GM23248 (cell line): ENCODE results near the gene CCDC167.

Experiments
- EZH2 ChIP-seq: fragments of 200-600 bp; sonication (generic); IDR thresholded peaks from 2 replicates; pipeline ENCODE4 v1.6.1; 2018; ENCODE audit warnings: antibody characterized with exemption, mild to moderate bottlenecking; ENCODE audit not compliant: insufficient read depth, poor library complexity, severe bottlenecking
- EZH2phosphoT487 ChIP-seq: fragments of 200-600 bp; sonication (generic); IDR thresholded peaks from 2 replicates; pipeline ENCODE4 v1.6.1; 2018; ENCODE audit warnings: antibody characterized with exemption, moderate library complexity, mild to moderate bottlenecking, low read depth; ENCODE audit not compliant: insufficient read depth

GRCh38 chr6:37501632-37502491 lies 2.2 kb upstream of the CCDC167 start:
- TF ChIP-seq EZH2 (no peak), EZH2phosphoT487 (no peak)
